Subcutaneous abdominal adipose tissue (tissue), 5 donors: ENCODE measurements around the gene EPPIN.

Experiments
- H3K27ac ChIP-seq: one replicate; pipeline ENCODE4 v1.7.0; 2013; ENCODE audit warnings: low read depth, mild to moderate bottlenecking, inconsistent platforms, low read length, moderate library complexity
- H3K27me3 ChIP-seq, 5 donors: one replicate each; pipeline ENCODE4 v1.7.0; 2013; ENCODE audit warnings: low read length in 5 of 5, inconsistent platforms in 1 of 5; ENCODE audit not compliant: control insufficient read depth in 5 of 5, insufficient read depth in 4 of 5
- H3K36me3 ChIP-seq, 5 donors: one replicate each; pipeline ENCODE4 v1.7.0; 2013; ENCODE audit warnings: low read length in 5 of 5; ENCODE audit not compliant: control insufficient read depth in 5 of 5, insufficient read depth in 5 of 5
- H3K4me1 ChIP-seq, 5 donors: one replicate each; pipeline ENCODE4 v1.7.0; 2013; ENCODE audit warnings: low read length in 5 of 5, mild to moderate bottlenecking in 3 of 5, moderate library complexity in 1 of 5; ENCODE audit not compliant: control insufficient read depth in 5 of 5, insufficient read depth in 5 of 5
- H3K4me3 ChIP-seq, 5 donors: one replicate each; pipeline ENCODE4 v1.7.0; 2013; ENCODE audit warnings: low read length in 5 of 5, low read depth in 1 of 5
- H3K9ac ChIP-seq, 5 donors: one replicate each; pipeline ENCODE4 v1.7.0; 2013; ENCODE audit warnings: low read length in 5 of 5, mild to moderate bottlenecking in 4 of 5, moderate library complexity in 3 of 5
- H3K9me3 ChIP-seq, 5 donors: one replicate each; pipeline ENCODE4 v1.7.0; 2013; ENCODE audit warnings: low read length in 5 of 5; ENCODE audit not compliant: control insufficient read depth in 5 of 5
- donor health status: healthy.
- donor health status: healthy.
- donor health status: healthy.
- donor health status: healthy.
- donor health status: healthy.

The EPPIN gene

DNA sequence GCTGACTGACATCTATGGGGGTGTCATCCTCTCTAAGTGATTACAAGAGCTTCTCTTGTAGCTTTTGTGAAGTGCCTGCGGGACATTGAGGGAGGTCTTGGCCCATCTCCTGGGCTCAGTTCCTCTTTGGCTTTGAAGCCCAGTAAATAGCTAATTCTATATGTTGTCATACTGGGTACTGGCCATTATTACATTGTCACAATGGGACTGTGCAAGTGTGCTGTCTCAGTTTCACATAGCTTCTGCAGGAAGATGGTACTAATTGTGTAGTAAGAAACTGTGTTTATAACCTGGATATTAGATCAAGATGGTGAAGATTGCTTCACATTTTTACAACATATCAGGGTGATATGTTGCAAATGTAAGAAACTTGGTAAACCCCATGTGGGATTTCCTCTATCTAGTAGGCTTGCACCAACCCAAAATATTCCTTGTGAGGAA lies 51.7 kb downstream of the EPPIN start:
- no peak overlapping the region for H3K27ac ChIP-seq

More for the DNA sequence above, 51.7 kb downstream of the EPPIN start:
- no peak overlapping the region for H3K4me3 ChIP-seq
- H3K9me3 ChIP-seq = no peaks in the 10 kb centered on the region
- no peaks in the 10 kb centered on the region for H3K36me3 ChIP-seq
- H3K27me3 ChIP-seq = peaks cover 4 to 18% (median 6%) of the 10 kb centered on the region in 5 donors
- no peaks in the 10 kb centered on the region for H3K4me1 ChIP-seq
- H3K9ac ChIP-seq = no peak overlapping the region
